ENCODE measurements around the gene LCE4A.

The LCE4A gene

GRCh38 chr1:152747831-152748230, 39.9 kb downstream of the LCE4A start:
- no peak for DNase-seq

DNA sequence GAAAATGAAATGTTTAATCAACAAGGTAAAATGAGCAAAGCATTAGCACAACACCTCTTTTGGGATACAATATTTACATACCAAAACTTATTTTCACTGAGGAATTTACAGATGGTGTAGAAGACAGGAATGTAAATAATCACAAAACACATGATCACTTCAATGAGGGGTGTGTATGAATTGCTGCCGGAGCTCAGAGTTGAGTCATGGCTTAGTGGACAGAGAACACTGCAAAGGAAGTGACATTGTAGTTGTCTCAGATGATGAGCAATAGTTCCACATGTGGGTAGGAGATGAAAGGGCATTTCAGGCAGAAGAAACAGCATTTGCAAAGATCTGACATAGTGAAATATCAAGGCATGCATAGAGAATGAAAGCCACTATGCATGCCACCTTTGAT, 44.3 kb downstream of the LCE4A start:
- no peak for DNase-seq

GRCh38 chr1:152753586-152753985, 45.6 kb downstream of the LCE4A start:
- DNase-seq, result no peak

GRCh38 chr1:152756872-152757271, 48.9 kb downstream of the LCE4A start:
- DNase-seq, result no peak

DNA sequence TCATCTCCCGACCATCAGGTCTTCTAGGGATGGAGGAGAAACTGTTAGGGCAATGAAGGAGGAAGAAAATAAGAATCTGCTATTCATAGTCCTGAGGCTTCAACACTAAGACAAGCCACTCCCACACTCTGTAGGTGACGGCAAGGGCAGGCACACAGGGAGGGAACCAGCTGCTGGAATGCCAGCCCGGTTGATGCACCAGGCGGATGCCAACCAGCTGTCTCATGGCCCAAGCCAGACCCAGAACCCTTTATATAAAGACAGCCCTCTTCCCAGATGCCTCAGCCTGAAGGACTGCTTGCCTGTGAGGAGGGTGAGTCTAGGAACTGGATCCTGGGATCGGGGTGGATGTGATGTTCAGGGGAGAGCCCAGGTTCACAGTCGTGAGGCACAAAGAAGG, 49.8 kb downstream of the LCE4A start, which contains the start of gene KPRP:
KPRP (plus strand) TSS at position 279 of the 400 bp plus-strand sequence. CDS start 1,564 bp downstream, outside the sequence.
- DNase-seq, result no peak

GRCh38 chr1:152758636-152759035, 50.7 kb downstream of the LCE4A start:
- no peak for DNase-seq
